GM20000 (cell line): Measurements from ENCODE around the gene CAMK1D.

Source experiments
- DNase-seq: peaks from one replicate; pipeline ENCODE4 v3.0.0; 2012; ENCODE audit warnings: low spot score
- CTCF ChIP-seq: IDR thresholded peaks from 2 replicates; pipeline ENCODE4 v1.5.1; 2012; ENCODE audit warnings: mild to moderate bottlenecking, control low read depth; ENCODE audit errors: extremely low read depth, missing control alignments

Gene CAMK1D

GRCh38 chr10:12396567-12396966, 47.2 kb downstream of the CAMK1D start:
- DNase-seq: no peak
- no peak for TF ChIP-seq CTCF

GRCh38 chr10:12397147-12397896, 48.0 kb downstream of the CAMK1D start:
- no peak for TF ChIP-seq CTCF

GRCh38 chr10:12397941-12398340, 48.6 kb downstream of the CAMK1D start:
- DNase-seq: no peak
- TF ChIP-seq CTCF: no peak

More at GRCh38 chr10:12397147-12397896, 48.0 kb downstream of the CAMK1D start:
- no peak for DNase-seq

- no peak for DNase-seq
- TF ChIP-seq CTCF: no peak
Measured at GRCh38 chr10:12400266-12400931, 51.1 kb downstream of the CAMK1D start.

GRCh38 chr10:12401466-12401865, 52.1 kb downstream of the CAMK1D start:
- TF ChIP-seq CTCF: no peak
- DNase-seq: no peak

- no peak for TF ChIP-seq CTCF
- no peak for DNase-seq
Measured at GRCh38 chr10:12403119-12403518, 53.8 kb downstream of the CAMK1D start.
